ENCODE data around the gene PELI2. TPM values are rescaled to one million over a fixed set of nuclear protein-coding genes. Genes with fewer than 3 reads are reported as not detected.

Gene PELI2
- total RNA-seq, 1 experiment from 2014 or later: 2.0 TPM

- H3K36me3 ChIP-seq (ENCODE audit: control insufficient read depth in 1 of 2, insufficient read depth in 2 of 2, low read length in 2 of 2): no peaks in the 10 kb centered on the region
- H3K27ac ChIP-seq (ENCODE audit: low read depth, low read length): no peak overlapping the region
- BruUV-seq (replicated peaks): no TSS peak
- no peak for TF ChIP-seq ELF1 (IDR thresholded peaks at IDR 0.05; ENCODE audit: borderline replicate concordance, low read depth)
- no peak for TF ChIP-seq EZH2 (IDR thresholded peaks at IDR 0.05)
- TF ChIP-seq SIN3A (IDR thresholded peaks at IDR 0.05; ENCODE audit: low read depth): no peak
- no peak for TF ChIP-seq POLR2AphosphoS5 (IDR thresholded peaks at IDR 0.05; ENCODE audit: low read depth, low read length)
- TF ChIP-seq SRF (IDR thresholded peaks at IDR 0.05; ENCODE audit: low read depth): no peak
- no peak for TF ChIP-seq ZFX (IDR thresholded peaks at IDR 0.05)
- TF ChIP-seq YY1 (IDR thresholded peaks at IDR 0.05; ENCODE audit: extremely low read depth, insufficient replicate concordance, low read depth, low read length): no peak
- no peak for TF ChIP-seq CBX3 (IDR thresholded peaks at IDR 0.05; ENCODE audit: low read depth)
- CTCF ChIA-PET: interaction anchor here (2.3 kb wide), 1 partner anchor 15 kb away, joined by 9 read pairs; no protein-coding TSS in a partner anchor
- no peak overlapping the region for H2AFZ ChIP-seq (ENCODE audit: low read depth, low read length, poor library complexity, severe bottlenecking)
- H3K27me3 ChIP-seq (ENCODE audit: insufficient read depth, low read length): peaks cover 32% of the 10 kb centered on the region
- RAD21 ChIA-PET (ENCODE audit: low non-redundant PET in 1 of 2, low total read pairs in 2 of 2, uncharacterized antibody in 2 of 2, unreplicated experiment in 2 of 2): no interaction called here
- POLR2A ChIA-PET: no interaction called here
- no peaks in the 10 kb centered on the region for H4K20me1 ChIP-seq (ENCODE audit: insufficient read depth)
- no peak overlapping the region for H3K4me3 ChIP-seq (replicated peaks in 1 of 2; ENCODE audit: low read depth in 1 of 2, low read length in 2 of 2)
- H3K4me2 ChIP-seq (ENCODE audit: low read length): no peak overlapping the region
- intact Hi-C loops (cut with micrococcal nuclease): no loop called here
- DNase-seq (ENCODE audit: low read depth, low spot score): no peak
- H3K4me1 ChIP-seq (ENCODE audit: control insufficient read depth in 1 of 2, insufficient read depth in 2 of 2, low read length in 2 of 2): no peaks in the 10 kb centered on the region
- ATAC-seq: no peak
- H3K9ac ChIP-seq (ENCODE audit: low read length): no peak overlapping the region
- no peaks in the 10 kb centered on the region for H3K9me2 ChIP-seq (ENCODE audit: insufficient read depth)
- no peaks in the 10 kb centered on the region for H3K9me3 ChIP-seq (ENCODE audit: control insufficient read depth in 1 of 2, insufficient read depth in 1 of 2, low read depth in 1 of 2, low read length in 2 of 2)
- no peaks in the 10 kb centered on the region for H3K79me2 ChIP-seq (ENCODE audit: insufficient read depth, low read length)
Measured at GRCh38 chr14:56324856-56325699, 206.9 kb downstream of the PELI2 start.

DNA sequence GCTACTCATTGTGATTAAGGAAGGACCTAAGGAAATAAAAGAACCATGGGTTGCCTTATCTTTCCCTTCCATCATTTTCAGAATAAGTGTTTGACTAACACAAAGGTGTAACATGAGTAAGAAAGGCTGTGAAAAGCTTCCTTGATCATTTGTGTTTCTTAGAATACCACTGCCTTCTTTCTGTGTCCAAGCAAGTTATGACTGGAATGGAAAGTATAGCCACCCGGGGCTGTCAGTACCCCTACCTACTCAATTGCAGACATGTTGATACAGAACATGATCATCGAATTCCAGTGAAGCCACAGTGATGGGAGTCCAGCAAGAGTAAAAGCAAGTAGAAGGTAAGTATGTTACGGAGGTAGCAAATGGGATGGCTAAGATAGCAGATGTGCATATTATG, 209.8 kb downstream of the PELI2 start:
- peaks cover 0 to under 1% of the 10 kb centered on the region in 2 experiments; a peak in 1 of 4 replicates for H3K4me1 ChIP-seq (ENCODE audit: control insufficient read depth in 1 of 2, insufficient read depth in 2 of 2, low read length in 2 of 2)
- no TSS peak for BruUV-seq (replicated peaks)
- POLR2A ChIA-PET: no interaction called here
- H3K9me3 ChIP-seq (ENCODE audit: control insufficient read depth in 1 of 2, insufficient read depth in 1 of 2, low read depth in 1 of 2, low read length in 2 of 2): no peaks in the 10 kb centered on the region
- intact Hi-C loops (cut with micrococcal nuclease): no loop called here
- H3K79me2 ChIP-seq (ENCODE audit: insufficient read depth, low read length): no peaks in the 10 kb centered on the region
- no peak overlapping the region for H3K4me3 ChIP-seq (replicated peaks in 1 of 2; ENCODE audit: low read depth in 1 of 2, low read length in 2 of 2)
- no peaks in the 10 kb centered on the region for H3K9me2 ChIP-seq (ENCODE audit: insufficient read depth)
- no peak overlapping the region for H3K4me2 ChIP-seq (ENCODE audit: low read length)
- no peak for TF ChIP-seq REST (IDR thresholded peaks at IDR 0.05; ENCODE audit: low read depth)
- TF ChIP-seq ELF1 (IDR thresholded peaks at IDR 0.05; ENCODE audit: borderline replicate concordance, low read depth): no peak
- no peak for TF ChIP-seq FOSL1 (IDR thresholded peaks at IDR 0.05; ENCODE audit: low read depth)
- TF ChIP-seq ZNF274 (IDR thresholded peaks at IDR 0.05; ENCODE audit: low read depth, low read length): no peak
- H3K36me3 ChIP-seq (ENCODE audit: control insufficient read depth in 1 of 2, insufficient read depth in 2 of 2, low read length in 2 of 2): no peaks in the 10 kb centered on the region
- no peaks in the 10 kb centered on the region for H4K20me1 ChIP-seq (ENCODE audit: insufficient read depth)
- RAD21 ChIA-PET (ENCODE audit: low non-redundant PET in 1 of 2, low total read pairs in 2 of 2, uncharacterized antibody in 2 of 2, unreplicated experiment in 2 of 2): no interaction called here
- H3K27ac ChIP-seq (ENCODE audit: low read depth, low read length): no peak overlapping the region
- H2AFZ ChIP-seq (ENCODE audit: low read depth, low read length, poor library complexity, severe bottlenecking): no peak overlapping the region
- DNase-seq (ENCODE audit: low read depth, low spot score) (no peak), ATAC-seq (no peak)
- CTCF ChIA-PET: no interaction called here
- H3K27me3 ChIP-seq (ENCODE audit: insufficient read depth, low read length): peaks cover 18% of the 10 kb centered on the region
- H3K9ac ChIP-seq (ENCODE audit: low read length): no peak overlapping the region
